Brain microvascular endothelial cell (primary cell): ENCODE results near the gene PVALB.

Experiments
- DNase-seq: peaks from one replicate; pipeline ENCODE4 v3.0.0-alpha.2; 2020
- H3K27ac ChIP-seq: fragments of 250-450 bp; sonication (Bioruptor Pico); 2 replicates; pipeline ENCODE4 v1.5.1; 2020; ENCODE audit warnings: mild to moderate bottlenecking, moderate library complexity
- H3K27me3 ChIP-seq: fragments of 250-450 bp; sonication (Bioruptor Pico); replicated peaks from 2 replicates; pipeline ENCODE4 v1.5.1; 2020; ENCODE audit warnings: mild to moderate bottlenecking
- H3K36me3 ChIP-seq: fragments of 250-450 bp; sonication (Bioruptor Pico); replicated peaks from 2 replicates; pipeline ENCODE4 v1.5.1; 2020; ENCODE audit warnings: mild to moderate bottlenecking
- H3K4me3 ChIP-seq: 2 replicates; pipeline ENCODE4 v1.5.1; 2011; ENCODE audit warnings: low read depth, mild to moderate bottlenecking, control low read depth, low read length, moderate library complexity
- CTCF ChIP-seq: IDR thresholded peaks from 2 replicates; pipeline ENCODE4 v1.5.1; 2011; ENCODE audit warnings: low read depth, mild to moderate bottlenecking, moderate library complexity, low read length, control low read depth, inconsistent platforms; ENCODE audit errors: missing control alignments
- in situ Hi-C: cut with HindIII; loops from 2 replicates; pipeline ENCODE4 v1.10.0; 2017; ENCODE audit warnings: low sequenced_read_pairs, low pct_ligation_motif_present

Gene PVALB

GRCh38 chr22:36765943-36766450 is 50.8 kb downstream of the PVALB start:
- Histone ChIP-seq H3K36me3 (peaks cover 2% of the 10 kb centered on the region), H3K27me3 (no peaks in the 10 kb centered on the region), H3K27ac (no peak overlapping the region), H3K4me3 (no peak overlapping the region)
- in situ Hi-C loops = no loop called here
- no peak for TF ChIP-seq CTCF
- DNase-seq = no peak

DNA sequence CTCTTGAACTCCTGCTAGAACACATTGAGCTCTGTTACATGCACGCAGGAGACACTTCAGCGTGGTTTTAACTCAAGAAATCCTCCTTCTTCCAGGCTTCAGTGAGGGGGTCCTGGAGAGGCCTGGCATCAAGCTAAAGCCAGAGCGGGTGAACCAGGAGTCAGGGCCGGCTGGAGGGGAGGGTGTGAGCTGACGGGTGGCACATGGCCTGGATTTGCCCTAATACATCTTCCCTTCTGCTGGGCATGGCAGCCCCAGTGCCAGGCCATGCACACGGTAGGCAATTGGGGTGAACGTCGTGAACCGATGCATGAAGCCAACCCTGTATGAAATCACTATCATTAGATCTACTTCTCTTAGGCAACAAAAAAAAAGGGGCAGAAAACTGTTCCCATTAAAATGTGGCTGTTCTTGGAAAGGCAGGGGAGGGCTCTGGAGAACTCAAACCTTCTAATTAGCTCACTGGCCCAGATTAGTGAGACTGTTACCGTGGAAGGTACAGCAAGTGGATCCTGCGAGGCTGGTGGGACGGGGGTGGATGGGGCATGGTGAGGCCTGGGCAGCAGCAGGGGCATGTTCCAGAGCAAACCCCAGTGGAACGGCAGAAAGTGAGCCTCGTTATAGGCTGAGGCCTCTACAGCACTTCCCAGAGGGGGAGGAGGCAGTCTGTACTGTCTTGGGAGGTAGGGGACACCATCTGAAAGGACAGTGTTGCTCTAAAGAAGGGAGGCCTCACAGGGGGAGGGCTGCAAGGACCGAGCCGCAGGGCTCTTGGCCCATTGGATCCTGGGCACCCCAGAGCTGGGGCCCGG is 51.5 kb downstream of the PVALB start:
- Histone ChIP-seq H3K36me3 (peaks cover 2% of the 10 kb centered on the region), H3K4me3 (no peak overlapping the region), H3K27ac (no peak overlapping the region), H3K27me3 (no peaks in the 10 kb centered on the region)
- DNase-seq = no peak
- in situ Hi-C loops = no loop called here
- no peak for TF ChIP-seq CTCF

GRCh38 chr22:36764641-36765040 is 52.2 kb downstream of the PVALB start:
- H3K4me3 ChIP-seq = no peak overlapping the region
- H3K27me3 ChIP-seq = no peaks in the 10 kb centered on the region
- no peak for DNase-seq
- no peak overlapping the region for H3K27ac ChIP-seq
- H3K36me3 ChIP-seq = peaks cover 2% of the 10 kb centered on the region
- no peak for TF ChIP-seq CTCF
- in situ Hi-C loops = no loop called here

DNA sequence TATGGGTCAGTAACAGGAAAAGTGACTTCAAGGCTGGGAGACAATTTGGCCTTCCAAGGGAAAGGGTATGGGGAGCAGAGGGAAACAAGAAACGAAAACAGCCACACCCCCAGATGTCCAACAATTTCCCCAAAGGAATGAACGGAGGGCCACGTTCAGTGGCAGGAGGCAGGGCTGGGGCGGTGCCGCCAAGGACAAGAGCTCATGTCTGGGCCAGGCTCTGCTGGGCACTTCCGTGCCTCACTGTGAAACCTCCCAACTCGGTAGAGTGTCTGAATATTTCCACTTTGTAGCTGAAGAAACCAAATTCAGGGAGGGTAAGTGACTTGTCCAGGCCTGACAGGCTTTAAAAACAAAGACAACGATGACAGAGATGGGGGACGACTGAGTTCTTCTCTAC is 52.8 kb downstream of the PVALB start:
- in situ Hi-C loops = no loop called here
- Histone ChIP-seq H3K4me3 (no peak overlapping the region), H3K27me3 (no peaks in the 10 kb centered on the region), H3K36me3 (peaks cover 2% of the 10 kb centered on the region), H3K27ac (no peak overlapping the region)
- no peak for DNase-seq
- TF ChIP-seq CTCF = no peak

DNA sequence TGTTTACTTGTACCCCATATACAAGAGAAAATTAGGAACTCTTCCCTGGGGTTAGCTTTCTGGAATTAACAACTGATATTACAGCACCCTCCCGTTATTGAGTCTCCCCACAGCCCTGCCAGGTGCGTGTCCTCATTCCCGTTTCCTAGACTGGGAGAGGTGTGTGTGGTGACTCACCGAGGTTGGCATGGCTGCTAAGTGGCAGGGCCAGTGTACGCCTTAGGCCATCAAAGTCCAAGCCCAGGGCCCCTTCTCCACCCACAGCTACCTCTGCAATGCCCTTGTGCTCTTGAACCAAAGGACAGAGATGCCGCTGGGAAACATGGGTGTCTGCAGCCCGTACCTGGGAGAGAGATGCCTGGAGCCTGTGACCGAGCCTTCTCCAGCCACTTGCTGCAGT is 53.3 kb downstream of the PVALB start:
- Histone ChIP-seq H3K27me3 (no peaks in the 10 kb centered on the region), H3K27ac (no peak overlapping the region), H3K36me3 (peaks cover 2% of the 10 kb centered on the region), H3K4me3 (no peak overlapping the region)
- in situ Hi-C loops = no loop called here
- DNase-seq = no peak
- no peak for TF ChIP-seq CTCF
